ENCODE data around the gene TTC34. TPM values are rescaled to one million over a fixed set of nuclear protein-coding genes. Genes with fewer than 3 reads are reported as not detected.

TTC34 gene
- total RNA-seq, 6 experiments from 2014 or later = 0.11 to 0.19 (median 0.16) TPM

GRCh38 chr1:2835650-2836159 lies 34.2 kb upstream of the TTC34 start:
- Mint-ChIP-seq H3K27me3 (ENCODE audit: insufficient read depth) (no peaks in the 10 kb centered on the region; the same call in 1 of the 2 replicates), H3K4me1 (ENCODE audit: low read depth) (no peaks in the 10 kb centered on the region), H3K27ac (no peak overlapping the region), H3K4me3 (no peak overlapping the region), H3K9me3 (peaks cover 50% of the 10 kb centered on the region), H3K36me3 (ENCODE audit: low read depth) (no peaks in the 10 kb centered on the region; the same call in 1 of the 2 replicates)
- no peak for DNase-seq
- no peak for TF ChIP-seq CTCF (IDR thresholded peaks at IDR 0.05)

GRCh38 chr1:2834741-2835564 lies 33.5 kb upstream of the TTC34 start:
- H3K4me1 Mint-ChIP-seq (ENCODE audit: low read depth) = no peaks in the 10 kb centered on the region
- DNase-seq = no peak
- peaks cover 55% of the 10 kb centered on the region for H3K9me3 Mint-ChIP-seq
- H3K27ac Mint-ChIP-seq = no peak overlapping the region
- no peak overlapping the region for H3K4me3 Mint-ChIP-seq
- no peak for TF ChIP-seq CTCF (IDR thresholded peaks at IDR 0.05)
- no peaks in the 10 kb centered on the region; the same call in 1 of the 2 replicates for H3K27me3 Mint-ChIP-seq (ENCODE audit: insufficient read depth)
- no peaks in the 10 kb centered on the region; the same call in 1 of the 2 replicates for H3K36me3 Mint-ChIP-seq (ENCODE audit: low read depth)

- Mint-ChIP-seq H3K4me1 (ENCODE audit: low read depth) (no peaks in the 10 kb centered on the region), H3K36me3 (ENCODE audit: low read depth) (no peaks in the 10 kb centered on the region; the same call in 1 of the 2 replicates), H3K27ac (no peak overlapping the region), H3K27me3 (ENCODE audit: insufficient read depth) (no peaks in the 10 kb centered on the region; the same call in 1 of the 2 replicates), H3K4me3 (no peak overlapping the region), H3K9me3 (peaks cover 50% of the 10 kb centered on the region)
- DNase-seq = no peak
- TF ChIP-seq CTCF (IDR thresholded peaks at IDR 0.05) = no peak
Observed at GRCh38 chr1:2834146-2834475, 32.6 kb upstream of the TTC34 start.

GRCh38 chr1:2833454-2834145 lies 32.1 kb upstream of the TTC34 start:
- no peak for TF ChIP-seq CTCF (IDR thresholded peaks at IDR 0.05)
- Mint-ChIP-seq H3K27ac (no peak overlapping the region), H3K36me3 (ENCODE audit: low read depth) (no peaks in the 10 kb centered on the region; the same call in 1 of the 2 replicates), H3K4me1 (ENCODE audit: low read depth) (no peaks in the 10 kb centered on the region), H3K4me3 (no peak overlapping the region), H3K9me3 (peaks cover 45% of the 10 kb centered on the region), H3K27me3 (ENCODE audit: insufficient read depth) (no peaks in the 10 kb centered on the region)
- DNase-seq = no peak

GRCh38 chr1:2832506-2833453 lies 31.3 kb upstream of the TTC34 start:
- Mint-ChIP-seq H3K27ac (no peak overlapping the region), H3K9me3 (peaks cover 47% of the 10 kb centered on the region)
- no peak for TF ChIP-seq CTCF (IDR thresholded peaks at IDR 0.05)

More at GRCh38 chr1:2832506-2833453, 31.3 kb upstream of the TTC34 start:
- Mint-ChIP-seq H3K27me3 (ENCODE audit: insufficient read depth) (no peaks in the 10 kb centered on the region), H3K4me3 (no peak overlapping the region), H3K36me3 (ENCODE audit: low read depth) (no peaks in the 10 kb centered on the region; the same call in 1 of the 2 replicates), H3K4me1 (ENCODE audit: low read depth) (no peaks in the 10 kb centered on the region)
- no peak for DNase-seq
